ENCODE measurements around the gene HES7.

The HES7 gene

GRCh38 chr17:8075081-8075480, 48.8 kb downstream of the HES7 start:
- TF ChIP-seq CTCF (IDR thresholded peaks at IDR 0.05): no peak
- Histone ChIP-seq H3K4me1 (ENCODE audit: control insufficient read depth in 1 of 2, insufficient read depth in 1 of 2, low read depth in 1 of 2, low read length in 1 of 2) (peaks cover 9 to 22% of the 10 kb centered on the region in 2 experiments), H3K27ac (no peak overlapping the region), H3K9me3 (no peaks in the 10 kb centered on the region), H3K4me3 (ENCODE audit: low read depth in 1 of 2, low read length in 1 of 2) (no peak overlapping the region), H3K27me3 (peaks cover 100% of the 10 kb centered on the region), H3K36me3 (no peaks in the 10 kb centered on the region)

GRCh38 chr17:8074554-8074953, 49.4 kb downstream of the HES7 start:
- Histone ChIP-seq H3K27me3 (peaks cover 95% of the 10 kb centered on the region), H3K27ac (no peak overlapping the region), H3K4me1 (ENCODE audit: control insufficient read depth in 1 of 2, insufficient read depth in 1 of 2, low read depth in 1 of 2, low read length in 1 of 2) (peaks cover 5 to 21% of the 10 kb centered on the region in 2 experiments), H3K36me3 (no peaks in the 10 kb centered on the region), H3K4me3 (ENCODE audit: low read depth in 1 of 2, low read length in 1 of 2) (no peak overlapping the region), H3K9me3 (no peaks in the 10 kb centered on the region)
- TF ChIP-seq CTCF (IDR thresholded peaks at IDR 0.05): no peak

GRCh38 chr17:8073627-8074484, 50.0 kb downstream of the HES7 start:
- Histone ChIP-seq H3K27ac (no peak overlapping the region), H3K4me3 (ENCODE audit: low read depth in 1 of 2, low read length in 1 of 2) (no peak overlapping the region), H3K36me3 (no peaks in the 10 kb centered on the region), H3K4me1 (ENCODE audit: control insufficient read depth in 1 of 2, insufficient read depth in 1 of 2, low read depth in 1 of 2, low read length in 1 of 2) (peaks cover 7 to 22% of the 10 kb centered on the region in 2 experiments), H3K27me3 (peaks cover 88% of the 10 kb centered on the region), H3K9me3 (no peaks in the 10 kb centered on the region)
- peak; percentile 66 for TF ChIP-seq CTCF (IDR thresholded peaks at IDR 0.05)

GRCh38 chr17:8072729-8073461, 51.0 kb downstream of the HES7 start:
- Histone ChIP-seq H3K27ac (no peak overlapping the region), H3K27me3 (peaks cover 79% of the 10 kb centered on the region)

GRCh38 chr17:8072341-8072728, 51.6 kb downstream of the HES7 start:
- peaks cover 8 to 27% of the 10 kb centered on the region in 2 experiments for H3K4me1 ChIP-seq (ENCODE audit: control insufficient read depth in 1 of 2, insufficient read depth in 1 of 2, low read depth in 1 of 2, low read length in 1 of 2)
- no peak overlapping the region for H3K4me3 ChIP-seq (ENCODE audit: low read depth in 1 of 2, low read length in 1 of 2)
- TF ChIP-seq CTCF (IDR thresholded peaks at IDR 0.05): no peak
- peaks cover 79% of the 10 kb centered on the region for H3K27me3 ChIP-seq
- H3K9me3 ChIP-seq: no peaks in the 10 kb centered on the region
- no peak overlapping the region for H3K27ac ChIP-seq
- H3K36me3 ChIP-seq: no peaks in the 10 kb centered on the region

More at GRCh38 chr17:8072729-8073461, 51.0 kb downstream of the HES7 start:
- no peak for TF ChIP-seq CTCF (IDR thresholded peaks at IDR 0.05)
- H3K9me3 ChIP-seq: no peaks in the 10 kb centered on the region
- no peaks in the 10 kb centered on the region for H3K36me3 ChIP-seq
- peaks cover 8 to 27% of the 10 kb centered on the region in 2 experiments for H3K4me1 ChIP-seq (ENCODE audit: control insufficient read depth in 1 of 2, insufficient read depth in 1 of 2, low read depth in 1 of 2, low read length in 1 of 2)
- no peak overlapping the region for H3K4me3 ChIP-seq (ENCODE audit: low read depth in 1 of 2, low read length in 1 of 2)
